Tibial artery (tissue), 4 donors: ENCODE data around the gene BPI.
"Not testable (repeated sequence)": the region's sequence is repeated elsewhere in the genome, so short reads cannot be mapped to it uniquely, and the experiment has no call there.

ENCODE experiments used
- DNase-seq, 2 donors: peaks; one replicate each; pipeline ENCODE4 v3.0.0-alpha.2; 2019
- H3K27ac ChIP-seq, 2 donors: fragments of 200-600 bp; sonication (generic) in 1 of 2; 1 replicate in 1 of 2; 2 replicates in 1 of 2; pipeline ENCODE4 v1.5.1; 2018 to 2019; ENCODE audit warnings: mild to moderate bottlenecking in 1 of 2
- H3K27me3 ChIP-seq, 2 donors: fragments of 200-600 bp; sonication (generic) in 1 of 2; one replicate each; pipeline versions ENCODE4 v1.5.1 to v1.6.0; 2016 to 2019
- H3K36me3 ChIP-seq, 3 donors: fragments of 200-600 bp; sonication (generic) in 2 of 3; one replicate each; pipeline ENCODE4 v1.5.1; 2016 to 2019; ENCODE audit warnings: mild to moderate bottlenecking in 2 of 3
- H3K4me1 ChIP-seq, 4 donors: fragments of 200-600 bp; sonication (generic) in 2 of 4; 1 replicate in 3 of 4; 2 replicates in 1 of 4; pipeline ENCODE4 v1.5.1; 2016 to 2019
- H3K4me3 ChIP-seq, 2 donors: fragments of 200-600 bp; sonication (generic) in 1 of 2; 1 replicate in 1 of 2; 2 replicates in 1 of 2; pipeline ENCODE4 v1.5.1; 2018 to 2019; ENCODE audit warnings: mild to moderate bottlenecking in 2 of 2
- H3K9me3 ChIP-seq, 3 donors: fragments of 200-600 bp; sonication (generic) in 1 of 3; one replicate each; pipeline ENCODE4 v1.5.1; 2016 to 2019
- CTCF ChIP-seq, 2 experiments: fragments of 200-600 bp in 1 of 2; fragments of 450-650 bp in 1 of 2; IDR thresholded peaks; one replicate each; pipeline ENCODE4 v1.5.1; 2017 to 2019; ENCODE audit warnings: antibody characterized with exemption in 2 of 2, mild to moderate bottlenecking in 1 of 2, moderate library complexity in 1 of 2
- intact Hi-C: fragments of 100-400 bp; cut with DNase I; formaldehyde crosslinking; loops from one replicate; pipeline ENCODE4 v1.15.0; 2023; ENCODE audit warnings: low total_unique reads

BPI gene

GRCh38 chr20:38277691-38278090, 26.3 kb upstream of the BPI start:
- intact Hi-C loops, result no loop called here
- peak in 1 of 2 donors; percentile 27 for DNase-seq
- no peaks in the 10 kb centered on the region for H3K9me3 ChIP-seq
- H3K27me3 ChIP-seq, result no peaks in the 10 kb centered on the region
- no peak overlapping the region for H3K4me3 ChIP-seq
- H3K36me3 ChIP-seq, result no peaks in the 10 kb centered on the region
- H3K27ac ChIP-seq, result no peak overlapping the region
- peaks cover 0 to 19% (median 8%) of the 10 kb centered on the region in 4 donors for H3K4me1 ChIP-seq
- TF ChIP-seq CTCF (IDR thresholded peaks at IDR 0.05), result no peak

GRCh38 chr20:38278131-38278530, 25.8 kb upstream of the BPI start:
- intact Hi-C loops, result no loop called here
- H3K27ac ChIP-seq, result no peak overlapping the region

GRCh38 chr20:38278763-38279162, 25.2 kb upstream of the BPI start:
- no peak overlapping the region for H3K27ac ChIP-seq
- no peaks in the 10 kb centered on the region for H3K27me3 ChIP-seq
- no peaks in the 10 kb centered on the region for H3K36me3 ChIP-seq
- no peak overlapping the region for H3K4me3 ChIP-seq
- TF ChIP-seq CTCF (IDR thresholded peaks at IDR 0.05), result no peak
- no peak for DNase-seq
- no peaks in the 10 kb centered on the region for H3K9me3 ChIP-seq
- intact Hi-C loops, result no loop called here
- peaks cover 0 to 13% (median 6%) of the 10 kb centered on the region in 4 donors for H3K4me1 ChIP-seq

More at GRCh38 chr20:38278131-38278530, 25.8 kb upstream of the BPI start:
- Histone ChIP-seq H3K36me3 (no peaks in the 10 kb centered on the region), H3K4me1 (peaks cover 0 to 15% (median 6%) of the 10 kb centered on the region in 4 donors), H3K4me3 (no peak overlapping the region), H3K27me3 (no peaks in the 10 kb centered on the region), H3K9me3 (no peaks in the 10 kb centered on the region)
- TF ChIP-seq CTCF (IDR thresholded peaks at IDR 0.05), result no peak
- DNase-seq, result peak in 1 of 2 donors; percentile 54

GRCh38 chr20:38281176-38281915, 22.6 kb upstream of the BPI start:
- H3K9me3 ChIP-seq, H3K4me3 ChIP-seq, H3K27ac ChIP-seq, intact Hi-C loops, H3K27me3 ChIP-seq, H3K36me3 ChIP-seq: not testable (repeated sequence)
- peak in 1 of 2 donors; percentile 20 for DNase-seq
- peaks cover 0 to 10% (median 6%) of the 10 kb centered on the region in 4 donors for H3K4me1 ChIP-seq

GRCh38 chr20:38283236-38283635, 20.7 kb upstream of the BPI start:
- Histone ChIP-seq H3K9me3 (no peaks in the 10 kb centered on the region), H3K27ac (no peak overlapping the region), H3K4me1 (peaks cover 0 to 10% (median 8%) of the 10 kb centered on the region in 4 donors), H3K4me3 (no peak overlapping the region), H3K27me3 (no peaks in the 10 kb centered on the region), H3K36me3 (no peaks in the 10 kb centered on the region)
- intact Hi-C loops, result no loop called here
- TF ChIP-seq CTCF (IDR thresholded peaks at IDR 0.05), result no peak
- DNase-seq, result no peak

GRCh38 chr20:38284066-38284650, 19.8 kb upstream of the BPI start:
- intact Hi-C loops, DNase-seq, H3K9me3 ChIP-seq, H3K36me3 ChIP-seq, H3K27ac ChIP-seq, H3K4me3 ChIP-seq, H3K27me3 ChIP-seq: not testable (repeated sequence)
- peaks cover 0 to 10% (median 8%) of the 10 kb centered on the region in 4 donors for H3K4me1 ChIP-seq
